Measurements from ENCODE around the gene EFCC1.

DNA sequence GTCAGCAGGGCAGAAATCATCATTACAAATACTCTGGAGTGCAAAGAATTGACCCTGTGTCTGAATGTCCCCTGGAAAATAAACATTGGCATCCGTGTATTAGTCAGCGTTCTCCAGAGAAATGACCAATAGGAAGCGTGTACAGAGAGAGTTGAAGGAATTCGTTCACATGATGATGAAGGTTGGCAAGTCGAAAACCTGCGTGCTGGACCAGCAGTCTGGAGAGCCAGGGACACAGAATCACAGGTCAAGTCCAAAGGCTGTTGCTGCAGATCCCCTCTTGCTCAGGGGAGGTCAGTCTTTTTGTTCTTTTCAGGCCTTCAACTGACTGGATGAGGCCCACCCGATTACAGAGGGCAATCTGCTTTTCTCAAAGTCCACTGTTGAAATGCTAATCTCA is 76.1 kb downstream of the EFCC1 start:
- TF ChIP-seq GATA2 (IDR thresholded peaks at IDR 0.05; ENCODE audit: low read depth, low read length) (no peak), GATA3 (IDR thresholded peaks at IDR 0.05; ENCODE audit: low read depth, low read length) (no peak)

Measured in SH-SY5Y (cell line).